CD4-positive, alpha-beta T cell treated with Interleukin-15 for 1 hour (primary cell): ENCODE data around the gene AQP5.

ENCODE experiments used
- DNase-seq: peaks from one replicate; pipeline ENCODE4 v3.0.0-alpha.2; 2020

AQP5 gene

GRCh38 chr12:49932533-49933130 is 29.0 kb upstream of the AQP5 start:
- no peak for DNase-seq

- no peak for DNase-seq
Observed at GRCh38 chr12:49933796-49934195, 27.9 kb upstream of the AQP5 start.

GRCh38 chr12:49934505-49934904 is 27.2 kb upstream of the AQP5 start:
- DNase-seq, result no peak

- DNase-seq, result no peak
Observed at GRCh38 chr12:49936925-49937324, 24.7 kb upstream of the AQP5 start.

- no peak for DNase-seq
Observed at GRCh38 chr12:49937639-49938300, 23.9 kb upstream of the AQP5 start.

GRCh38 chr12:49939307-49939706 is 22.4 kb upstream of the AQP5 start:
- DNase-seq, result no peak

- no peak for DNase-seq
Observed at GRCh38 chr12:49939707-49940106, 22.0 kb upstream of the AQP5 start.

- DNase-seq, result peak; percentile 11
Observed at GRCh38 chr12:49941556-49942511, 19.8 kb upstream of the AQP5 start.

- DNase-seq, result no peak
Observed at GRCh38 chr12:49942512-49942893, 19.2 kb upstream of the AQP5 start.

GRCh38 chr12:49942921-49943624 is 18.6 kb upstream of the AQP5 start:
- no peak for DNase-seq

GRCh38 chr12:49943625-49943960 is 18.1 kb upstream of the AQP5 start:
- no peak for DNase-seq

GRCh38 chr12:49944046-49944445 is 17.6 kb upstream of the AQP5 start:
- peak; percentile 11 for DNase-seq

- peak; percentile 15 for DNase-seq
Observed at GRCh38 chr12:49944718-49945117, 17.0 kb upstream of the AQP5 start.

GRCh38 chr12:49945394-49946080 is 16.1 kb upstream of the AQP5 start:
- DNase-seq, result peak; percentile 75

- DNase-seq, result no peak
Observed at GRCh38 chr12:49946086-49946485, 15.6 kb upstream of the AQP5 start.

GRCh38 chr12:49946497-49946896 is 15.2 kb upstream of the AQP5 start:
- DNase-seq, result no peak

- DNase-seq, result no peak
Observed at GRCh38 chr12:49947593-49948226, 14.0 kb upstream of the AQP5 start.

GRCh38 chr12:49948866-49949845 is 12.5 kb upstream of the AQP5 start:
- no peak for DNase-seq

- DNase-seq, result no peak
Observed at GRCh38 chr12:49949866-49950265, 11.8 kb upstream of the AQP5 start.

GRCh38 chr12:49950273-49951251 is 11.1 kb upstream of the AQP5 start, which contains the start of gene AQP2:
Gene AQP2, plus strand, starts transcription at chr12:49950737. Its CDS starts 94 bp downstream, at chr12:49950831.
- DNase-seq, result no peak
